ENCODE measurements around the gene PDCD6IP.
"Not testable (repeated sequence)": the region's sequence is repeated elsewhere in the genome, so short reads cannot be mapped to it uniquely, and the experiment has no call there.

The PDCD6IP gene

DNA sequence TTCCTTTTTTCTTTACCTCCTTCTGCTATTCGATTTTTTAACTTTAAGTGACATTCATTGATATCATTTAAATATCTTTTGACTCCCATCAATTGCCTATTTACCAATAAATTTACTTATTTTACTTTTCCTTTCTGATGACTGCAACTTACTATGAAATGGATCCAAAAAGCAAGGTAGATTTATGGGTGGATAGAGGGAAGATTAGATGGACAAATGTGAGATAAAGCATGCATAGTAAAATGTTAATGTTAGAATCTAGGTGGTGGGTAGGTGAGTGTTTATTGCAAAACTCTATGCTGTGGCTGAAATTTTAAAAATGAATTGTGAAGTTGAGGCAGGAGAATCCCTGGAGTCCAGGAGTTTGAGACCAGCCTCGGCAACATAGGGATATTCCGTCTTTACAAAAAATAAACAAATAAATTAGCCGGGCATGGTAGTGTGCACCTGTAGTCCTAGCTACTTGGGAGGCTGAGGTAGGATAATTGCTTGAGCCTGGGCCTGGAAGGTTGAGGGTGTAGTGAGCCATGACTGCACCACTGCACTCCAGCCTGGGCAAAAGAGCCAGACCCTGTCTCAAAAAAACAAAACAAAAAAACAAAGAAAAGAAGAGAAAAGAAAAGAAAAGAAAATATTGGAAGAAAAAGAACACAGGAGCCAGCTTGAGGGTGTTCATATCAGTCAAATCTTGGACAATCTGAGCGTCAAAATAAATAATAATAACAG is 6.1 kb upstream of the PDCD6IP start:
- DNase-seq: no peak

DNA sequence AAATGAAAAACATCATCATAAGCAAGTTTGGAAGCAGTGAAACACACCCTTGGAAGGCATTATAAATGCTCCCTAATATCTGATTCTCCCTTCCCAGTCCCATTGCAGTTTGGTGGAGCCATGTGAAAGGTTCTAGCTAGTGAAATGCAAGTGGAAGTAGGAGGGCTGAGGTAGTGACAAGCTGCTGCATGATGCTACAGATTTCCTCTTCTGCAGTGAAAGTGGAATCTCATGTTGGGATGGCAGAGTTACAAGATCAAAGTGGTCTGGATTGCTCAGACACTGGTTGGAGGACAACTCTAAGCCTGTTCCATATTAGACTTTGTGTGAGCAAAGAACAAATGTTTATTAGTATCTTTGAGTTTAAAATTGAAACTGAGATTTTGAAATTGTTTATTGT is 3.3 kb upstream of the PDCD6IP start:
- DNase-seq: peak; percentile 34 to 63 (median 56)

DNA sequence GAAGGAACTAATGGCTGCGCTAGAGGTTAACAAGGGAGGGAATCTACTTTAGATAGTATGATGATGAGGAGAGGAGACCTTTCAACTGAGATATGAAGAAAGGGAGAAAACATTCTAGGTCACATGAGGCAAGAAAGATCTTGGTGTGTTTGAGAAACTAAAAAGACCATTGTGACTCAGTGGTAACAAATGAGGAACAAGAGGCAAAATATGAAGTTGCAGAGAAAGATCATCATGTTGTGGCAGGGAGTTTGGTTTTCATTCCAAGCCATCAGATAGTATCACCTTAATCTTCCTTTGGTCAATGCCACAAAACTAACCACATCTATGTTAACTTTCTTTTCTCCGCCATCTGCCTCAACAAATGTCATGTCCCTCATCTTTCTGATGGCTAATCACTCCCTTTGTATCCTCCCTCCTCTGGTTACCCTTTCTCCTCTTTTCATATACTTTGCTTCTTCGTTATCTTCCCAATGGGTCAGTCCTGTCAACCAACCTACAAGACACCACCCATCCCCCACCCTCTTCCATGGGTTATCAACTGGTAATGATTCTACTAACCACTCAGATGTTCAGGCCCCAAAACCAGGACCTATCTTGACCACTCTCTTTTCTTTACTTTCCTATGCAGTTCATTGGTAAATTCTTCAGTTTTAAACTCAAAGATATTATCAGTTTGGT is 2.4 kb upstream of the PDCD6IP start:
- peak; percentile 4 to 62 (median 36) for DNase-seq

DNA sequence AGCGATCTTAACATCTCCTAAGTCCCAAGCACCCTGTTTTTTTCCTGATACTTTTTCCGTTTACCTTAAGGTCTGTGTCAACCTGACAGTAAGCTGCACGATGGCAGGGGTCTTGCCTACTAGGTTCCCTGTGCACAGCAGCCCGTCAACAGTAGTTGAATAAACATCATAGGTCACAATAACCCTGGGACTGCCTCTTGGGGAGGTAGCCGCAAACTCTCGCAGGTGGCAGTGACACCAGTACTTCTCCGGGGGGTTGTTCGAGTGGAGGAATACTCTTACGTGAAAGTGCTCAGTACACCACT is 365 bp upstream of the PDCD6IP start:
- no peak for DNase-seq

GRCh38 chr3:33799202-33799551 is 747 bp downstream of the PDCD6IP start:
- peak in 2 of 4 experiments; percentile 74 to 77 for DNase-seq

DNA sequence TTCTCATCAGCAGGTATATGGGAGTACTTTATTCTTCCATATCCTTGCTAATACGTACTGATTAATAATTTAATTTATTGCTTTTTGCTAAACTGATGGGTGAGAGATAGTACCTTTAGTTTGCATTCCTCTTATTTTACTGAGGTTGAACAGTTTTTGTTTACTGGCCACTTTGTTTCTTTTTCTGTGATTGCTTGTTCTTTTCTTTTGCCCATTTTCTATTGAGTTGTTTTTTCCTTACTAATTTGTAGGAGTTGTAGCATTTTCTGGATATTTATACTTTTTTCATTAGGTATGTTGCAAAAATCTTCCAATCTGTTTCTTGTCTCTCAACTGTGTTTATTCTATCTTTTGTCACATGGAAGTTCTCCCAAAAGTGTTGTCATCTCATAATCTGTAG is 4.8 kb downstream of the PDCD6IP start:
- DNase-seq: no peak

DNA sequence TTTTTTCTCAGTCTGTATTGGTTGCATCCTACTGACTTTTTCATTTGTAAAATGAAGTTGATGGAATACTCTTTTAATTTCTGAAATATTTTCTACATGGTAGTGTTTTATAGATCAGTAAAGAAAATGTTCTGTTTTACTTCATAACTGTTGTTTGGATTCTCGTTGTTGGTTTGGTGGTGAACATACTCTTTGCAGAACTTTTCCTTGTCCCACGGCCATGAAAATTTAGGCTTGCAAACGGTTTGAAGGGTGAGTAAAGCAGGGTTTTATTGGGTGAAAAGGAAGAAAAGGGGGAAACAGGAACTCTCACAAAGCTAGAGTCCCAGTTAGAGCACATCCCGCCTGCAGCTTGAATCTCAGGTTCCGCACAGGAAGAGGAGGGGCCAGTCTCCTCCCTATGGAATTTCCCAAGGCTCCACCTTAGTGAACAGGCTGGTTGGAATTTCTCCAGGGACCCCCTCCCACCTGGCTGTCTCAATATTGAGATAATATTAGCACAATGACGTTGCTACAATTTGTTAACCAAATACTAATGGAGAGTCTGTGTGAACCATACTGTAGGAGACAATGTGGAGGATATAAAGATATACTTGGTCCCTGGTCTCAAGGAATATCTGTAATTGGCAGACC is 5.6 kb downstream of the PDCD6IP start:
- DNase-seq: no peak

DNA sequence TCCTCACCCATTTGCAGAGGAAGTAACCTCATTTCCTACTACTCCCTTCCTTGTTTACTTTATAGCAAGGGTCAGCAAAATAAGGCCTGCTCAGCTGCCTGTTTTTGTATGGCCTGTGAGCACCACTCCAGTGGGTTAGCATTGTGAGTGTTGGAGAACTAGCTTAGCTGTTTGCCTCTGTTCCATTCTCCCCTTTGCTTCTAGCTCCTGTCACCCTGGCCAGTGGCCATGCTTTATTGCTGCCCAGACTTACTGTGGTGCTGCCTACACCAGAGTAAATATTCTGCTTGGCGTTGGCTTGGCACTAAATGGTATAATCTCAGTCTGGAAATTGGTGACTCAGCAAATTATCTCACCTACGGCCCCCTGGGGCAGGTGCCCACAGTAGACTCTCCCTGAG is 8.8 kb downstream of the PDCD6IP start:
- peak; percentile 43 to 78 (median 66) for DNase-seq

DNA sequence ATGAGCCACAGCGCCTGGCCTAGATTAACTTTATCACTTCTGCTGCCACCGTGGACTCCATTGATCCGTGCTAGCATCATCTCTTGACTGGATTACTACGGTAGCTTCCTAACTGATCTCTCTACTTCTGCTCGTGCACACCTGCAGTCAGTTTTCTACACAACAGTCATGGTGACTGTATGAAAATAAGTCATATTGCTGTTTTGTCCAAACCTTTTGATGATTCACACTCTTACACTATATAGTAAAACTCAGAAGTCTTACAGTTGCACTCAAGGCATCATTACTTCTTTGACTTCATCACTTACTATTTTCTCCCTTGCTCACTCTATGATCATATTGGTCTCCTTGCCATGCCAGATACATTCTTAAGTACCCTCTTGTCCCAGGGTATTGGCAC is 10.1 kb downstream of the PDCD6IP start:
- DNase-seq: no peak

- DNase-seq: no peak
Measured at GRCh38 chr3:33810545-33810944, 12.1 kb downstream of the PDCD6IP start.

DNA sequence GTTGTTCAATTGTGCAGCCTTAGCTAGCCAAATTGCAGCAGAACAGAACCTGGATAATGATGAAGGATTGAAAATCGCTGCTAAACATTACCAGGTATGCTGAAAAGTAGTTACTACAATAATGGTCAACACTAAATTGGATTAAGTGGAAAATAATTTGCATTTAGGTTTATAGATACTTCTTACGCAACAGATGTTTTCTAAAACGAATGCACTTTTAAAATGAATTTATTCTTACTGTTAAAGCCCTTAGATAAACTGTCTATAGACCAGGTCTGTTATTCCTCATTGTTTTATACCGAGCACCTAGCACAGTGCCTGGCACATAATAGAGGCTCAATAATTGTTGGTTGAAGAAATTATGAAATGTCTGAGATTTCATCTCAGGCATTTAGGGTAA is 23.6 kb downstream of the PDCD6IP start:
- DNase-seq: no peak

- no peak for DNase-seq
Measured at GRCh38 chr3:33823821-33824220, 25.4 kb downstream of the PDCD6IP start.

- DNase-seq: no peak
Measured at GRCh38 chr3:33825111-33825510, 26.7 kb downstream of the PDCD6IP start.

DNA sequence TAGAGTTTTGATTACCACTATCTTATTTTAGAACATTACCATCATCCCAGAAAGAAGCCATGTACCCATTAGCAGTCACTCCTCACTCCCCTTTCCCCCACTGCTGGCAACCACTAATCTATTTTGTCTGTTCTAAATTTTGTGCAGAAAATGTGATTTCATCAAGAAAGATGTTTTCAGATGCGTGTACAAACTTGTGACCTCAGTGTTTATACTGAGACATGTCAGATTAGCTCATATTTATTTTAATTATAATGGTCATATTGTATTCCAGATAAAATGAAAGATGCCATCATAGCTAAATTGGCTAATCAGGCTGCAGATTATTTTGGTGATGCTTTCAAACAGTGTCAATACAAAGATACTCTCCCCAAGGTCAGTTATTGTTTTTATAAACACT is 27.8 kb downstream of the PDCD6IP start:
- no peak for DNase-seq

- DNase-seq: no peak
Measured at GRCh38 chr3:33826688-33827087, 28.3 kb downstream of the PDCD6IP start.

- no peak for DNase-seq
Measured at GRCh38 chr3:33829720-33830119, 31.3 kb downstream of the PDCD6IP start.

DNA sequence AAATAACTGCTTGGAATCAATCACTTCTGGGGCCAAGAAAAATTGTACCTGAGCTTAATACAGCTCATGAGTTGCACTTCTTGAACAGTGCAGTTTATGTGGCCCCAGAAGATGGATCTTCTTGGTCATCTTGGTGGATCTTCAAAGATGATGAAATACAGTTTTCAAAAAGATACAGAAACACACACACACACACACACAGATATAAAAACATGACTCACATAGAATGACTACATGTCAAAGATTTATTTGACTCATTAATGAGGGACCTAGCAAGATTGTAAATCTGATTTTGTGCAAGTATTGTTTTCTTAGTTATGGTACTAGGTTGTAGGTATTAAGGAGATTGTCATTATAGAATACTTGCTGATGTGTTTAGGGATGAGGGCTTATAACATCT is 32.6 kb downstream of the PDCD6IP start:
- no peak for DNase-seq

DNA sequence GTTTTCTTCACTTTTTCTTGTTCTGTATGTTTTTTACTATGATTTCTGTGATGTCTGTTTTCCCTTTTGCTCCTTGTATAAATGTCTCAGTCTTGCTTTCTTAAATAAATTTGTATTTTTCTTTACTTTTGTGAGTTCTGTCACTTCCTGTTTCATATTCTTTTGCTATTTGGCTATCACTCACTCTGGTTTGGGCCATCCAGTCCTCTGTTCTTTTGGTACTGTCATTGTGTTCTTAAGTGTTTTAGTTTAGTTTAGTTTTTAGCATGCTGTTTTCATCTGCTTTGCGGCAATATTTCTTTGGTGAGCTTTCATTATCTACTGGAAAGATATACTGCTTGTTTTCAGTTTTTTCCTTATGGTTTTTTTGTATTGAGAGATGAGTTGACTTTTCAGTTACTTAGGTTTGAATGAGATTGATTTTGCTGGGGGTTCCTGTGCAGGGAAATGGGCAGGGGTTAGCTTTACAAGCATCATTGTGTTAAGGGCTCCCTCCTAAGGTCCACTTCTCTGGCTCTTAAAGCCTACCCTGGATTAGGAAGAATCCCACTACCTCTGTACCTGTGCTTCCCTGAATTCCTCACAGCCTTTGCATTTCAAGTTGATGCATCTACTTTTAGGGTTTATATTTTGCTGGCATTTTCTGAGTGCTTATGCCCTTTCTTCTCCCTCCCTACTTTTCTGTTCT is 35.1 kb downstream of the PDCD6IP start:
- DNase-seq: no peak

- DNase-seq: no peak
Measured at GRCh38 chr3:33834096-33834453, 35.6 kb downstream of the PDCD6IP start.

GRCh38 chr3:33837182-33837581 is 38.8 kb downstream of the PDCD6IP start:
- DNase-seq: not testable (repeated sequence)

DNA sequence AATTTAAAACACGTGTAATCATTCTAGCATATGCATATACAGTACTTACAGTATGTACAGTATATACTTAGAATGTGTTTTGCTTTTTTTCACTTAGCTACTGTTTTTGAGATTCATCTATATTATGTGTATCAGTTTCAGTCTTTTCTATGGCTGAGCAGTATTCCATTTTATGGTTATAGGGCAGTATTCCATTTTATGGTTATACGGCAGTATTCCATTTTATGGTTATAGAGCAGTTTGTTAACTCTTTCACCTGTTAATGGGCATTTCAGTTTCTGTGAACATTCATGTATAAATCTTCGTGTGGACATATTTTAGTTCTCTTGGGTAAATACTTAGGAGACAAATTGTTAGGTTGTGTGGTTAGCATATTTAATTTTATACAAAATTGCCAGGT is 40.9 kb downstream of the PDCD6IP start:
- no peak for DNase-seq

DNA sequence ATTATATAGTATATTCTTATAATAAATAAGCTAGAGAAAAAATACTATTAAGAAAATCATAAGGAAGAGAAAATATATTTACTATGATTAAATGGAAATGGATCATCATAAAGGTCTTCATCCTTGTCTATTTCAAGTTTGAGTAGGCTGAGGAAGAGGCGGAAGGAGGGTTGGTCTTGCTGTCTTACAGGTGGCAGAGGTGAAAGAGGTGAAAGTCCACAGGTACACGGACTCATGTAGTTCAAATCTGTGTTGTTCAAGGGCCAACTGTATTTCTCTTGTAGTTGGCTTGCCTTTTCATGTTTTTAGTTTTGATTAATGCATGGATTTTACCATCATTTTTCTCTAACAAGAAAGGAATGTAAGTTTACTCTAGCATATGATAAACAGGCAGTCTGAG is 41.7 kb downstream of the PDCD6IP start:
- DNase-seq: no peak

DNA sequence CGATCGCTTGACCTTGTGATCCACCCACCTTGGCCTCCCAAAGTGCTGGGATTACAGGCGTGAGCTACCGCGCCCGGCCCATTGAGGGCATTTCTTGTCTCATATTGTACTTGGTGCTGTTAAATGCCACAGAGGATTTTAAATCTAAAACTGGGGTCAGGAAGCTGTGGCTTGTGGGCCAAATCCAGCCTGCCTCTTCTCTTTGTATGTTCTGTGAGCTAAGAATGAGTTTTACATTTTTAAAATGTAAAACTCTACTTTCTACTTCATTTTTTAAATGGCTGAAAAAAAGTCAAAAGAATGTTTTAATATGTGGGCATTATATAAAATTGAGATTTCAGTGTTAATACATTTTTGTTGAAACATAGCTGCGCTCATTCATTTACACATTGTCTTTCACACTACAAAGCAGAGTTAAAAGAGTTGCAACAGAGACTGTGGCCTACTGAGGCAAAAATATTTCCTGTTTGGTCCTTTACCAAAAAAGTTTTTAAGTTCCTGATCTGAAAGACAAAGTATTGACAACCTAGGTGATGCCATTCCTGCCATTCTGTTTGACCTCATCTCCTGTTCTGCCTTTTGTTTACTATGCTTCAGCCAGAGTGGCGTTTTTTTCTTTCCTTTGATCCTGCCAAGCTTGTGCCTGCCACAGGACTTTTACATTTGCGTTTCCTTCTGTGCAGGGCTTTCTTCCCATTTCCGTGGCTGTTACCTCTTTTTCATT is 50.4 kb downstream of the PDCD6IP start:
- DNase-seq: no peak
